ENCODE results near the gene MRPL51.
"Not testable (repeated sequence)": the region's sequence is repeated elsewhere in the genome, so short reads cannot be mapped to it uniquely, and the experiment has no call there.

DNA sequence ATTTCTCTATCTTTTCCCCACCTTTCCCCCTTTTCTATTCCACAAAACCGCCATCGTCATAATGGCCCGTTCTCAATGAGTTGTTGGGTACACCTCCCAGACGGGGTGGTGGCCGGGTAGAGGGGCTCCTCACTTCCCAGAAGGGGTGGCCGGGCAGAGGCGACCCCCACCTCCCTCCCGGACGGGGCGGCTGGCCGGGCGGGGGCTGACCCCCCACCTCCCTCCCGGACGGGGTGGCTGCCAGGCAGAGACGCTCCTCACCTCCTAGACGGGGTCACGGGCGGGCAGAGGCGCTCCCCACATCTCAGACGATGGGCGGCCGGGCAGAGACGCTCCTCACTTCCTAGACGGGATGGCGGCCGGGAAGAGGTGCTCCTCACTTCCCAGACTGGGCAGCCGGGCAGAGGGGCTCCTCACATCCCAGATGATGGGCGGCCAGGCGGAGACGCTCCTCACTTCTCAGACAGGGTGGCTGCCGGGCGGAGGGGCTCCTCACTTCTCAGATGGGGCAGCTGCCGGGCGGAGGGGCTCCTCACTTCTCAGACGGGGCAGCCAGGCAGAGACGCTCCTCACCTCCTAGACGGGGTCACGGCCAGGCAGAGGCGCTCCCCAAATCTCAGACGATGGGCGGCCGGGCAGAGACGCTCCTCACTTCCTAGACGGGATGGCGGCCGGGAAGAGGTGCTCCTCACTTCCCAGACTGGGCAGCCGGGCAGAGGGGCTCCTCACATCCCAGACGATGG, 17.7 kb downstream of the MRPL51 start:
- TF ChIP-seq, protein P1, sequence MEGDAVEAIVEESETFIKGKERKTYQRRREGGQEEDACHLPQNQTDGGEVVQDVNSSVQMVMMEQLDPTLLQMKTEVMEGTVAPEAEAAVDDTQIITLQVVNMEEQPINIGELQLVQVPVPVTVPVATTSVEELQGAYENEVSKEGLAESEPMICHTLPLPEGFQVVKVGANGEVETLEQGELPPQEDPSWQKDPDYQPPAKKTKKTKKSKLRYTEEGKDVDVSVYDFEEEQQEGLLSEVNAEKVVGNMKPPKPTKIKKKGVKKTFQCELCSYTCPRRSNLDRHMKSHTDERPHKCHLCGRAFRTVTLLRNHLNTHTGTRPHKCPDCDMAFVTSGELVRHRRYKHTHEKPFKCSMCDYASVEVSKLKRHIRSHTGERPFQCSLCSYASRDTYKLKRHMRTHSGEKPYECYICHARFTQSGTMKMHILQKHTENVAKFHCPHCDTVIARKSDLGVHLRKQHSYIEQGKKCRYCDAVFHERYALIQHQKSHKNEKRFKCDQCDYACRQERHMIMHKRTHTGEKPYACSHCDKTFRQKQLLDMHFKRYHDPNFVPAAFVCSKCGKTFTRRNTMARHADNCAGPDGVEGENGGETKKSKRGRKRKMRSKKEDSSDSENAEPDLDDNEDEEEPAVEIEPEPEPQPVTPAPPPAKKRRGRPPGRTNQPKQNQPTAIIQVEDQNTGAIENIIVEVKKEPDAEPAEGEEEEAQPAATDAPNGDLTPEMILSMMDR (IDR thresholded peaks at IDR 0.05 in 2 of 3, conservative IDR thresholded peaks at IDR 0.05 in 1 of 3; ENCODE audit: control insufficient read depth in 2 of 3, extremely low read depth in 1 of 3, insufficient read depth in 1 of 3, low read depth in 3 of 3, low read length in 3 of 3): not testable (repeated sequence)
- not testable (repeated sequence) for TF ChIP-seq POLR2A (IDR thresholded peaks at IDR 0.05; ENCODE audit: low read depth, low read length); CBX5 (IDR thresholded peaks at IDR 0.05; ENCODE audit: low read depth); HDAC6 (IDR thresholded peaks at IDR 0.05; ENCODE audit: unreplicated experiment); MXI1 (IDR thresholded peaks at IDR 0.05; ENCODE audit: low read depth, low read length); SPI1 (IDR thresholded peaks at IDR 0.05; ENCODE audit: borderline replicate concordance, insufficient read depth, low read depth, low read length)
- TF ChIP-seq, protein P2, sequence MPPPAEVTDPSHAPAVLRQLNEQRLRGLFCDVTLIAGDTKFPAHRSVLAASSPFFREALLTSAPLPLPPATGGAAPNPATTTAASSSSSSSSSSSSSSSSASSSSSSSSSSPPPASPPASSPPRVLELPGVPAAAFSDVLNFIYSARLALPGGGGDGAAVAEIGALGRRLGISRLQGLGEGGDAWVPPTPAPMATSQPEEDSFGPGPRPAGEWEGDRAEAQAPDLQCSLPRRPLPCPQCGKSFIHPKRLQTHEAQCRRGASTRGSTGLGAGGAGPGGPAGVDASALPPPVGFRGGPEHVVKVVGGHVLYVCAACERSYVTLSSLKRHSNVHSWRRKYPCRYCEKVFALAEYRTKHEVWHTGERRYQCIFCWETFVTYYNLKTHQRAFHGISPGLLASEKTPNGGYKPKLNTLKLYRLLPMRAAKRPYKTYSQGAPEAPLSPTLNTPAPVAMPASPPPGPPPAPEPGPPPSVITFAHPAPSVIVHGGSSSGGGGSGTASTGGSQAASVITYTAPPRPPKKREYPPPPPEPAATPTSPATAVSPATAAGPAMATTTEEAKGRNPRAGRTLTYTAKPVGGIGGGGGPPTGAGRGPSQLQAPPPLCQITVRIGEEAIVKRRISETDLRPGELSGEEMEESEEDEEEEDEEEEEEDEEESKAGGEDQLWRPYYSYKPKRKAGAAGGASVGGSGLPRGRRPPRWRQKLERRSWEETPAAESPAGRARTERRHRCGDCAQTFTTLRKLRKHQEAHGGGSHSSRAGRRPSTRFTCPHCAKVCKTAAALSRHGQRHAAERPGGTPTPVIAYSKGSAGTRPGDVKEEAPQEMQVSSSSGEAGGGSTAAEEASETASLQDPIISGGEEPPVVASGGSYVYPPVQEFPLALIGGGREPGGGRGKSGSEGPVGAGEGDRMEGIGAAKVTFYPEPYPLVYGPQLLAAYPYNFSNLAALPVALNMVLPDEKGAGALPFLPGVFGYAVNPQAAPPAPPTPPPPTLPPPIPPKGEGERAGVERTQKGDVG (CRISPR knock-in tag; IDR thresholded peaks at IDR 0.05): not testable (repeated sequence)

Data from GM12878 (cell line).